K562 (cell line): ENCODE results near the gene CPLANE2. TPM values are rescaled to one million over a fixed set of nuclear protein-coding genes. Genes with fewer than 3 reads are reported as not detected.

Source experiments
- BCOR ChIP-seq: fragments of 450-650 bp; IDR thresholded peaks from 2 replicates; pipeline ENCODE4 v1.6.1; 2016
- BRD9 ChIP-seq: fragments of 450-650 bp; IDR thresholded peaks from 2 replicates; pipeline ENCODE4 v1.6.1; 2018; ENCODE audit warnings: low read depth; ENCODE audit not compliant: partially characterized antibody
- CC2D1A ChIP-seq: fragments of 450-650 bp; IDR thresholded peaks from 2 replicates; pipeline ENCODE4 v1.6.1; 2017; ENCODE audit warnings: mild to moderate bottlenecking
- CXXC5 ChIP-seq: fragments of 250-450 bp; sonication (Bioruptor Pico); IDR thresholded peaks from 2 replicates; pipeline ENCODE4 v1.8.0; 2022; ENCODE audit warnings: inconsistent platforms, mild to moderate bottlenecking, moderate library complexity
- ELF4 ChIP-seq: fragments of 450-650 bp; formaldehyde crosslinking; IDR thresholded peaks from 2 replicates; pipeline ENCODE4 v1.4.0; 2022; ENCODE audit warnings: missing genetic modification characterization
- EP400 ChIP-seq: fragments of 450-650 bp; IDR thresholded peaks from 2 replicates; pipeline ENCODE4 v1.6.1; 2017; ENCODE audit warnings: antibody characterized with exemption, mild to moderate bottlenecking, moderate library complexity
- HMG20B ChIP-seq: fragments of 250-450 bp; sonication (Bioruptor Pico); IDR thresholded peaks from 2 replicates; pipeline ENCODE4 v1.5.0; 2021; ENCODE audit warnings: mild to moderate bottlenecking
- KDM1A ChIP-seq, 2 experiments: fragments of 450-650 bp; IDR thresholded peaks; 2 replicates each; pipeline ENCODE4 v1.6.1; 2016; ENCODE audit warnings: mild to moderate bottlenecking in 2 of 2
- KDM4B ChIP-seq, 2 experiments: fragments of 450-650 bp in 1 of 2; sonication (generic) in 1 of 2; IDR thresholded peaks; 2 replicates each; pipeline ENCODE4 v1.6.1; 2016 to 2017; ENCODE audit warnings: borderline replicate concordance in 2 of 2, antibody characterized with exemption in 1 of 2, low read depth in 1 of 2, mild to moderate bottlenecking in 1 of 2
- LCOR ChIP-seq: sonication (generic); formaldehyde crosslinking; IDR thresholded peaks from 2 replicates; pipeline ENCODE4 v1.8.0; 2022; ENCODE audit warnings: mild to moderate bottlenecking, missing genetic modification reagents
- MBD2 ChIP-seq: sonication (generic); IDR thresholded peaks from 2 replicates; pipeline ENCODE4 v1.6.1; 2016; ENCODE audit warnings: low read depth, borderline replicate concordance
- NBN ChIP-seq: fragments of 450-650 bp; IDR thresholded peaks from 2 replicates; pipeline ENCODE4 v1.6.1; 2016; ENCODE audit warnings: low read depth, mild to moderate bottlenecking
- NCOA4 ChIP-seq: fragments of 450-650 bp; IDR thresholded peaks from 2 replicates; pipeline ENCODE4 v1.6.1; 2018; ENCODE audit warnings: mild to moderate bottlenecking; ENCODE audit not compliant: partially characterized antibody
- NFIX ChIP-seq: fragments of 250-450 bp; sonication (Bioruptor Pico); IDR thresholded peaks from 2 replicates; pipeline ENCODE4 v1.4.0; 2020; ENCODE audit warnings: low read depth, mild to moderate bottlenecking, moderate library complexity
- POLR3A ChIP-seq: IDR thresholded peaks from 2 replicates; pipeline ENCODE4 v1.6.1; 2011; ENCODE audit warnings: borderline replicate concordance, mild to moderate bottlenecking, moderate library complexity; ENCODE audit not compliant: insufficient read length, insufficient read depth; ENCODE audit errors: extremely low read depth
- PTBP1 ChIP-seq: fragments of 200-400 bp; formaldehyde crosslinking; IDR thresholded peaks from 2 replicates; pipeline ENCODE4 v1.6.1; 2017; ENCODE audit warnings: low read depth, low read length
- SMARCC2 ChIP-seq: fragments of 450-650 bp; IDR thresholded peaks from 2 replicates; pipeline ENCODE4 v1.6.1; 2017; ENCODE audit warnings: antibody characterized with exemption, moderate library complexity, mild to moderate bottlenecking, low read depth
- TCF7L2 ChIP-seq: fragments of 150-350 bp; IDR thresholded peaks from 2 replicates; pipeline ENCODE4 v1.6.1; 2016; ENCODE audit warnings: low read depth, mild to moderate bottlenecking, low read length, moderate library complexity
- XRCC5 ChIP-seq: fragments of 200-400 bp; formaldehyde crosslinking; IDR thresholded peaks from 2 replicates; pipeline ENCODE4 v1.6.1; 2017; ENCODE audit warnings: low read depth, mild to moderate bottlenecking, low read length
- ZNF134 ChIP-seq: fragments of 250-450 bp; sonication (Bioruptor Pico); conservative IDR thresholded peaks from 2 replicates; pipeline ENCODE4 v1.4.0; 2020
- ZNF316 ChIP-seq: fragments of 450-650 bp; IDR thresholded peaks from 2 replicates; pipeline ENCODE4 v1.6.1; 2016
- ZNF561 ChIP-seq: fragments of 450-650 bp; formaldehyde crosslinking; conservative IDR thresholded peaks from 2 replicates; pipeline ENCODE4 v1.4.0; 2020; ENCODE audit warnings: mild to moderate bottlenecking, moderate library complexity
- ZNF584 ChIP-seq: fragments of 200-800 bp; sonication (Bioruptor generic); IDR thresholded peaks from 2 replicates; pipeline ENCODE4 v1.6.1; 2016; ENCODE audit warnings: low read depth, mild to moderate bottlenecking, missing genetic modification characterization, missing compliant biosample characterization
- ZNF75A ChIP-seq: fragments of 450-650 bp; formaldehyde crosslinking; IDR thresholded peaks from 2 replicates; pipeline ENCODE4 v1.4.0; 2020; ENCODE audit warnings: mild to moderate bottlenecking
- polyA plus RNA-seq, 8 experiments: library from polyadenylated mRNA; depleted of rRNA in 4 of 8; stranded (reverse) in 5 of 8; unstranded in 3 of 8; fragments of >200 nt; fragmentation: Nextera tagmentation in 2 of 8; fragmentation: Illumina TruSeq in 1 of 8; extraction: Ambion mirVana in 2 of 8; extraction: Trizol in 1 of 8; gene quantifications; 2 replicates each; pipeline versions ENCODE4 v1.2.1 to v1.2.3, GENCODE V29; 2011 to 2014; ENCODE audit warnings: inconsistent platforms in 1 of 8, missing spikeins in 1 of 8
- total RNA-seq, 7 experiments: library from RNA; depleted of rRNA in 6 of 7; stranded (reverse); fragments of >200 nt in 6 of 7; fragmentation: Illumina TruSeq in 2 of 7; extraction: Trizol in 2 of 7; gene quantifications; 2 replicates each; pipeline versions ENCODE4 v1.2.1 to v1.2.3, GENCODE V29; 2011 to 2021; ENCODE audit warnings: low replicate concordance in 1 of 7
- TF ChIP-seq, protein P1 (sequence below), 2 experiments: fragments of 450-650 bp; IDR thresholded peaks; 2 replicates each; pipeline ENCODE4 v1.6.1; 2016
- TF ChIP-seq, protein P2 (sequence below): fragments of 450-650 bp; formaldehyde crosslinking; conservative IDR thresholded peaks from 2 replicates; pipeline ENCODE4 v1.4.0; 2022; ENCODE audit warnings: mild to moderate bottlenecking, missing genetic modification characterization
- TF ChIP-seq, protein P3 (sequence below): fragments of 450-650 bp; conservative IDR thresholded peaks from 2 replicates; pipeline ENCODE4 v1.6.1; 2016; ENCODE audit warnings: missing genetic modification characterization, low read depth, mild to moderate bottlenecking, control low read depth, missing compliant biosample characterization

The CPLANE2 gene
- total and polyA plus RNA-seq, 9 of the 15 experiments (the other 6 are each of a cell fraction or from before 2014, with no cell fraction given), result 0.17 to 20.9 (median 8.1) TPM

DNA sequence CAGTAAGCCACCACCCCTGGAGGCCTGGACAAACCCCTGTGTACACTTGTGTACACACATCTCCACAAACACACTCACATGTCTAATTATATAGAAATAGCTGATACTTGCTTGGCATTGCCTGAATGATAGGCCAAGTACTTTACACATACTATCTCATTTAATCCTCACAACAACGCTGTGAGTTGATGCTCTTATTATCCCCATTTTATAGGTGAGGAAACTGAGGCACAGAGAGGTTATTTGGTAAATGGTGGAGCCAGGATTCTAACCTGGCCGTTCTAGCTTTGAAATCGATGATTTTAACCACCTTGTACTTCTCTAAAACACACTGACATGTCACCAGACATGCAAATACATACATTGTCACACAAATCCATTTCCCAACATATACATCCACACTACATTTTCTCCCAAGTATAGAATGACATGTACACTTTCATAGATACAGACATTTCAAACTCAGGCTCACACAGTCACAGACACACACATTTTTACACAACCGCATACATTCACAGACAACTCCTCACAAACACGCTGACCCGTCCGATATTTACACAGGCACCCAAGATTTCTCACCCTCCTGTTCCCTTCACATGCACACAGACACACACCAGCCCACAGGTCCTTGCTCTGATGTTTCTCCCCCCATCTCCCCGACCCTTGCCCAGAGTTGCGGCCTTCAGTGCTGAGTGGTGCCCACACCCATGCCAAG lies 27.7 kb downstream of the CPLANE2 start (continued):
- TF ChIP-seq, protein P1, sequence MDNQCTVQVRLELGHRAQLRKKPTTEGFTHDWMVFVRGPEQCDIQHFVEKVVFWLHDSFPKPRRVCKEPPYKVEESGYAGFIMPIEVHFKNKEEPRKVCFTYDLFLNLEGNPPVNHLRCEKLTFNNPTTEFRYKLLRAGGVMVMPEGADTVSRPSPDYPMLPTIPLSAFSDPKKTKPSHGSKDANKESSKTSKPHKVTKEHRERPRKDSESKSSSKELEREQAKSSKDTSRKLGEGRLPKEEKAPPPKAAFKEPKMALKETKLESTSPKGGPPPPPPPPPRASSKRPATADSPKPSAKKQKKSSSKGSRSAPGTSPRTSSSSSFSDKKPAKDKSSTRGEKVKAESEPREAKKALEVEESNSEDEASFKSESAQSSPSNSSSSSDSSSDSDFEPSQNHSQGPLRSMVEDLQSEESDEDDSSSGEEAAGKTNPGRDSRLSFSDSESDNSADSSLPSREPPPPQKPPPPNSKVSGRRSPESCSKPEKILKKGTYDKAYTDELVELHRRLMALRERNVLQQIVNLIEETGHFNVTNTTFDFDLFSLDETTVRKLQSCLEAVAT (IDR thresholded peaks at IDR 0.05), result peak in 1 of 2 experiments; percentile 43; a peak in 1 of 4 replicates
- TF ChIP-seq KDM1A (IDR thresholded peaks at IDR 0.05) (peak; percentile 51 to 80; a peak in 3 of 4 replicates), EP400 (no peak), SMARCC2 (no peak), NBN (no peak), TCF7L2 (no peak), CC2D1A (no peak), CXXC5 (no peak), HMG20B (CRISPR knock-in tag) (no peak), BRD9 (no peak), MBD2 (no peak), NCOA4 (peak; percentile 23), NFIX (no peak), ZNF316 (peak; percentile 47; the same call in 1 of the 2 replicates), ELF4 (0 out of 2 replicates have a peak, but pooled peaks have one; percentile 14), ZNF134 (CRISPR knock-in tag) (no peak), POLR3A (no peak), ZNF561 (CRISPR knock-in tag) (no peak), LCOR (CRISPR knock-in tag) (no peak), KDM4B (IDR thresholded peaks at IDR 0.05; ENCODE audit: borderline replicate concordance in 2 of 2, low read depth in 1 of 2) (no peak), XRCC5 (no peak), ZNF75A (no peak), ZNF584 (CRISPR knock-in tag) (no peak), PTBP1 (no peak), BCOR (peak; percentile 94)
- TF ChIP-seq, protein P2, sequence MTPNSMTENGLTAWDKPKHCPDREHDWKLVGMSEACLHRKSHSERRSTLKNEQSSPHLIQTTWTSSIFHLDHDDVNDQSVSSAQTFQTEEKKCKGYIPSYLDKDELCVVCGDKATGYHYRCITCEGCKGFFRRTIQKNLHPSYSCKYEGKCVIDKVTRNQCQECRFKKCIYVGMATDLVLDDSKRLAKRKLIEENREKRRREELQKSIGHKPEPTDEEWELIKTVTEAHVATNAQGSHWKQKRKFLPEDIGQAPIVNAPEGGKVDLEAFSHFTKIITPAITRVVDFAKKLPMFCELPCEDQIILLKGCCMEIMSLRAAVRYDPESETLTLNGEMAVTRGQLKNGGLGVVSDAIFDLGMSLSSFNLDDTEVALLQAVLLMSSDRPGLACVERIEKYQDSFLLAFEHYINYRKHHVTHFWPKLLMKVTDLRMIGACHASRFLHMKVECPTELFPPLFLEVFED (CRISPR knock-in tag), result 0 out of 2 replicates have a peak, but pooled peaks have one; percentile 51
- TF ChIP-seq, protein P3, sequence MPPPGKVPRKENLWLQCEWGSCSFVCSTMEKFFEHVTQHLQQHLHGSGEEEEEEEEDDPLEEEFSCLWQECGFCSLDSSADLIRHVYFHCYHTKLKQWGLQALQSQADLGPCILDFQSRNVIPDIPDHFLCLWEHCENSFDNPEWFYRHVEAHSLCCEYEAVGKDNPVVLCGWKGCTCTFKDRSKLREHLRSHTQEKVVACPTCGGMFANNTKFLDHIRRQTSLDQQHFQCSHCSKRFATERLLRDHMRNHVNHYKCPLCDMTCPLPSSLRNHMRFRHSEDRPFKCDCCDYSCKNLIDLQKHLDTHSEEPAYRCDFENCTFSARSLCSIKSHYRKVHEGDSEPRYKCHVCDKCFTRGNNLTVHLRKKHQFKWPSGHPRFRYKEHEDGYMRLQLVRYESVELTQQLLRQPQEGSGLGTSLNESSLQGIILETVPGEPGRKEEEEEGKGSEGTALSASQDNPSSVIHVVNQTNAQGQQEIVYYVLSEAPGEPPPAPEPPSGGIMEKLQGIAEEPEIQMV (tag), result no peak
